B cell (primary cell): ENCODE measurements around the gene IYD.

Experiments
- EZH2 ChIP-seq: IDR thresholded peaks from 2 replicates; pipeline ENCODE4 v1.6.1; 2012; ENCODE audit warnings: borderline replicate concordance, low read depth, mild to moderate bottlenecking, moderate library complexity, low read length; ENCODE audit not compliant: insufficient read depth, poor library complexity, severe bottlenecking
- TF ChIP-seq, protein P1 (sequence below): fragments of 200-600 bp; IDR thresholded peaks from one replicate; pipeline ENCODE4 v1.8.0; 2022; ENCODE audit warnings: antibody characterized with exemption, mild to moderate bottlenecking

DNA sequence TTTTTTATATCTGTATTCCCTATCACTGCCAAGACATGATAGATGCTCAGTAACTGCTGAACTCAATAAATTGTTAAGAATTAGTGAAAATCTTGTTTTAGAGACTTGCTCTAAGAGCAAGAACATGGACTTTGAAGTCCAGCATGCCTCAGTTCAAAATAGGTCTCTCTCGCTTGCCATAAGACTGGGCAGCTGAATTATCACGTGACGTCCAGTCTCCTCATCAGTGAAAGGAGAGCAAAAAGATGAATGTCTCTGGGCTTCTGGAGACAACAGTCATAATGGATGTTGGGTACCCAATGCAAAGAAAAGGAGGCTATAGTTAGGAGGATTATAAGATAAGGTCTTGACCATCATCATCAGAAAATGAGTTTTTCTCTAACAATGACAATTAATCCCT is 82.1 kb downstream of the IYD start:
- TF ChIP-seq, protein P1, sequence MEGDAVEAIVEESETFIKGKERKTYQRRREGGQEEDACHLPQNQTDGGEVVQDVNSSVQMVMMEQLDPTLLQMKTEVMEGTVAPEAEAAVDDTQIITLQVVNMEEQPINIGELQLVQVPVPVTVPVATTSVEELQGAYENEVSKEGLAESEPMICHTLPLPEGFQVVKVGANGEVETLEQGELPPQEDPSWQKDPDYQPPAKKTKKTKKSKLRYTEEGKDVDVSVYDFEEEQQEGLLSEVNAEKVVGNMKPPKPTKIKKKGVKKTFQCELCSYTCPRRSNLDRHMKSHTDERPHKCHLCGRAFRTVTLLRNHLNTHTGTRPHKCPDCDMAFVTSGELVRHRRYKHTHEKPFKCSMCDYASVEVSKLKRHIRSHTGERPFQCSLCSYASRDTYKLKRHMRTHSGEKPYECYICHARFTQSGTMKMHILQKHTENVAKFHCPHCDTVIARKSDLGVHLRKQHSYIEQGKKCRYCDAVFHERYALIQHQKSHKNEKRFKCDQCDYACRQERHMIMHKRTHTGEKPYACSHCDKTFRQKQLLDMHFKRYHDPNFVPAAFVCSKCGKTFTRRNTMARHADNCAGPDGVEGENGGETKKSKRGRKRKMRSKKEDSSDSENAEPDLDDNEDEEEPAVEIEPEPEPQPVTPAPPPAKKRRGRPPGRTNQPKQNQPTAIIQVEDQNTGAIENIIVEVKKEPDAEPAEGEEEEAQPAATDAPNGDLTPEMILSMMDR, result no peak
- TF ChIP-seq EZH2, result no peak
